ENCODE results near the gene MICU1. TPM values are rescaled to one million over a fixed set of nuclear protein-coding genes. Genes with fewer than 3 reads are reported as not detected.

The MICU1 gene
- total RNA-seq, 1 experiment from 2014 or later, result 57.1 TPM

DNA sequence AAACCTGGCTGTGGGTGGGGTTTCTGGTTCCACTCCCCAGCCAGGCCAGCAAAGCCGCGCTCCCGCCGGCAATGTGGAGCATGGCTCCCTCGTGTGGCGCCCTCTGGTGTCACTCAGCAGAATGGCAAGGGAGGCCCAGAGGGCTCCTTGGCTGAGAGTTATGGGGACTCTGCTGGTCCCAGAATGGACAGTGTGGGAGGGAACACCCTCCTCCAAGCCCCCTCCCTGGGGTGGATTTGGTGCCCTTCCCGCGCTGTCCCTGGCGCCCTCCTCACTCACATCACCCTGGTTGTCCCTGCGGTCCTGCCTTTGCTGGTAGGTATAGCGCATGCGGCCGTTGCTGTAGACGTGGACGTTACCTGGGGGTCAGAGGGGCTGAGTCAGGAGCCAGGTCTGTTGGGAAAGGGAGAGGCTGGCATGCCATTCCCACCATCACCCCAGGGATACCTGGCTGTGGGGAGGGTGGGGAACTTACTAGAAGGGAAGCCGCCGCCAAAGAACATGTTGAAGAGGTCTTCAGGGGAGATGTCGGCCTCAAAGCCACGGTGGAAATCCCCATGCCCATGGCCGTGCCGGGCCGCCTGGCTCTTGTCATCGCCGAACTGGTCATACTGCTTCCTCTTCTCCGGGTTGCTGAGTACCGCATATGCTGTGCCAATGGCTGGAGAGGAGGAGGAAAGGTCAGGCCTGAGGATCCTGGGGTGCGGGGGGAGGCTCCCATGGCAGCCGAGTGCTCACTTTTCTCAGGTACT lies 285.2 kb downstream of the MICU1 start:
- in situ Hi-C loops (cut with HindIII; ENCODE audit: low sequenced_read_pairs), result no loop called here
- DNase-seq (ENCODE audit: low spot score), result peak; percentile 79

DNA sequence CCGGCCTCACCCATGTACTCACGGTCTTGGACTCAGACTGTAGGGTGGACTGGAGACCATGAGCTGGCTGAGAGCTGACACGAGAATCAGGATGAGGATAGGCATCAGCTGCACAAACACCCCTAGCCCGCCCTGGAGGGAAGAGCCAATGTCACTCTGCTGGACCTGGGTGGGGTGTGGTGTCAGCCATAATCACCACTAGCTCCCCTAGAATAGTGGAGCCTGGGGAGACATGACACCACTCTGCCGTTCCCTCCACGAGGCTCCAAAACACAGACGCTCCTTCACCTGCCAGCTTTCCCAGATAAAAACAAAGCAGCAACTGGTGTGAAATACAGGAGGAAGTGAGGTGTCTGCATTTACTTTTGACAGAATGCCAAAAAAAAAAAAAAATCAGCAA lies 287.7 kb downstream of the MICU1 start:
- in situ Hi-C loops (cut with HindIII; ENCODE audit: low sequenced_read_pairs), result no loop called here
- no peak for DNase-seq (ENCODE audit: low spot score)

DNA sequence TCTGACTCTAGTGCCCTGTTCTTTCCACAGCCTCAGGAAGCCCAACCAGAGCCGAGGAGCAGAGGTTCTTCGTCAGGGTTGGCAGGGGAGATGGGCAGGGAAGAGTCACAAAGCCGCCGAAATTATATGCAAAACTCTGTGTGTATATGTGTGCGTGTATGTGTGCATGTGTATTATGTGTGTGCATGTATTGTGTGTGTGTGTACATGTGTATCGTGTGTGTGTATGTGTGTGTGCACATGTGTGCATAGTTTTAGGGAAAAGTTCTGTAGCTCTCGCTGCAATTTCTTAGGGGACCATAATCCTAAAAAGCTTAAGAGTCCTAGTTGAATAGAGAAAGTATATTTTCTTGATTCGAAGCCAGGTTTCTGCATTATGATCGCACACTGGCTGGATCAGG lies 288.2 kb downstream of the MICU1 start:
- DNase-seq (ENCODE audit: low spot score), result no peak
- in situ Hi-C loops (cut with HindIII; ENCODE audit: low sequenced_read_pairs), result no loop called here

DNA sequence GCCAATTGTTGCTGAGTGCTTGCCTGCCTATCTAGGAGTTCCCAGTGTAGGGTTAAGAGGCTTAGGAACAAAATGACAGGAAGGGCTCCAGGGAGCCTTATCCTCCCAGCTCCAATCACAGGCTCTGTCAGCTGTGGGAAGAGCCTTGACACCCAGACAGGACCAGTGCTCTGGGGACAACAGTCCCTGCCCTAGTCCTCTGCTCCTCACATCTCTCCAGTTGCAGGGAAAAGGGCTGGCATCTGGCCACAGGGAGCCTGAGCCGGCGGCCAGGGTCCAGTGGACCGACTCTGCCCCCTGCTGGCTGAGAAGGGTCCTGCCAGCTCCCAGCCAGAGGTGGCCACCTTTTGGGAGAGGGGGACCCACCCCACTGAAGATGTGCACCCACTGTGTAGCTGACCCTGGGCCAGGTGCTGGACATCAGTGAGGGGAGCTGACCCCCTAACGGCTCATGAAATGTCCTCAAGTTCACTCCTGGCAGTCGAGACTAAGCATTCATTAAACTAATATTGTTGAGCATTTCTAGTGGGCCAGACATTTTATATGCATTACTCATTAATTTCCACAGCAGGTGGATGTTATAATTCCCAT lies 288.7 kb downstream of the MICU1 start:
- in situ Hi-C loops (cut with HindIII; ENCODE audit: low sequenced_read_pairs), result no loop called here
- peak; percentile 75 for DNase-seq (ENCODE audit: low spot score)

DNA sequence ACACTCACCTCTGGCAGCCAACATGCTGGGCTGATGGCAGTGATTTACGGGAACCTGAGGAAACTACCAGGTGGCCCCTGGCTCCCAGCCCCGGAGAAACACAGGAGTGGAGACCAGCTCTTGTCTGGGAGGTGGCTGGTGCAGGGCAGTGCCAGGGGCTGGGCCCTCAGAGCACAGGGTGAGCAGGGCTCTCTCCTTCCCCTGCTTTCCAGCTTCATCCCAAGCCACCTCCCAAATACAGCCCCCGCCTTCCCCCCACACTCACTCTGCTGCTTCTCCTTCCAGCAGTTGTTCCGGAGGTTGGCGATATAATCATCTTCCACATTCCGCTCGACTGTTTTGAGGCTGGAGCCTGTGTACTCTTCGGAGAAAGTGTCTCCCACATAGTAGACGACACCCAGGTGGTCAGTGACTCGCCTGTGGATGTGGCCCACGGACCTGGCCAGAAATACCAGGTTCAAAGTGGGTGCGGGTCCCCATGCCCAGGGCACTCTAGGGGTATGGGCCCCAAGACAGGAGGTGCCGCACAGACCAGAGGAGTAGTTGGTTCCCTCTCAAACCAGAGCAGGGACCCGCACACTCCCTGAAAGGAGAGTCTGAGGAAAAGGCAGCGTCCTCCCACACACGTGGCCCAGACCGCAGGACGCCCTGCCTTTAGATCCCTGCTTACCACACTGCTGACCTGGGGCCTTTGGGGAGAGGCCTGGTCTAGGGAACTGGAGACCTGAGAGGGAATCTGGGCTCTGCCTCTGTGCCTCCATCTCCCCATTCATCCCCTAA lies 289.4 kb downstream of the MICU1 start:
- in situ Hi-C loops (cut with HindIII; ENCODE audit: low sequenced_read_pairs), result no loop called here
- no peak for DNase-seq (ENCODE audit: low spot score)

DNA sequence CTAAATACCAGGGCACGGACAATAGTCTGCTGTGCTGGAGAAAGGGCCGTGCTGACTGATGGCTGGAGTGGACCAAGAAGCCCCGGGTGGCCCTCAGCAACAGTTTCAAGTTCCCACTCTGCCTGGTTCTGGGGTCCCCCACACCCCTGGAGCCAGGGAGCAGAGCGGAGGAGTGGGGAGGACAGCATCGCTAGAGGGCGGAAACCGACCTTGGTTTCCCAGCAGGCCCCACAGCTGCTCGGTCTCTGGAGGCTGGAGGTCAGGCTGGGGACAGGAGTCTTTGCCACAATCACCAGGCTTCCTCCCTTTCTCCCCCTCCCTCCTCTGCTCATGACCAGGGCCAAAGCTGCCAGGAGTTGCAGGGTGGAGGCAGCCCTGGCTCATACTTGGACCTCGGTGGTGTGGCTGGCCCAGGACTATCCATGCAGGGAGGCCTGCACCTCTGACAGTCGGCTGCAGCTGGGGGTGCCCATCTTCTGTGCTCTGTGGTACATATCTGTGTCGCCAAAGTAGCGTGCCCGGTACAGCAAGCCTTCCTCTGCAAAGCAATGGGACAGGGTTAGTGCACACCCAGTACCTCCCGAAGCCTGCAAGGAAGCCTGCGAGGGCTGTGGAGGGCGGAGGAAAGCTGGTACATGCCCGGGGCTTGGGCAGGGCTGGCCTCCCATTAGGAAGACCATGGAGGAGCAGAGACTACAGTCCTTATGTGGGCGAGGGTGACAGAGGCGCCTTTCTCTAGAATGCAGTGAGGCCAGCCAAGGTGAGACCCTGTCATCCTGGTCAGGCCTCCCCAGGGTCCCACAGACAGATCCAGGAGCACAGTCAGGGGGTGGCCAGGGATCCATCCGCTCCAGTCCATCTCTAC lies 290.3 kb downstream of the MICU1 start:
- in situ Hi-C loops (cut with HindIII; ENCODE audit: low sequenced_read_pairs), result no loop called here
- no peak for DNase-seq (ENCODE audit: low spot score)

DNA sequence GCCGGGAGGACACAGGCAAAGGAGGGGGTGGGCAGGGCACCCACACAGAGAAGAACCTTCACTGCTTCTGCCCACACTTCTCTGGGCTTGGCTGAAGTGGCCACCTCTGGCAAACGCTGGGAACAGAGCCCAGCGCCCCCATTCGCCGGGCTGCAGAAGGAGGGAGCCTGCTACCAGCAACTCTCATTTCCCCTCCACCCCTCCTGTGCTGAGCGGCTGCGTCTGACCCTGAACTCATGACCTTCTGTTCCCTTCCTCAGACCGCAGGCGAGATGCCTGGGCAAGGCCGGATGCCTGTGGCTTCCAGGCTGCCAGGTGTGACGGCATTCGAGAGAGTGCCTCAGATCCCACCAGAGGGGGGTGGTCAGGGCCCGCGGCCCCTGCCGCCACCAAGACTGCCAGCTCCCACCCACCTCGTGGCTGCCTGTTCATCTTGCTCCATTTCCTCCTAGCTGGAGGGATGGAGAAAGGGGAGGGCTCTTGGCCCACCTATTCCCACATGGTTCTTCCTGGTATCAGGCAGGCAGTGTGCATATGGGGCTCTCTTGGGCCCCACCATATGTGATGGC lies 291.0 kb downstream of the MICU1 start:
- no peak for DNase-seq (ENCODE audit: low spot score)
- in situ Hi-C loops (cut with HindIII; ENCODE audit: low sequenced_read_pairs), result no loop called here

DNA sequence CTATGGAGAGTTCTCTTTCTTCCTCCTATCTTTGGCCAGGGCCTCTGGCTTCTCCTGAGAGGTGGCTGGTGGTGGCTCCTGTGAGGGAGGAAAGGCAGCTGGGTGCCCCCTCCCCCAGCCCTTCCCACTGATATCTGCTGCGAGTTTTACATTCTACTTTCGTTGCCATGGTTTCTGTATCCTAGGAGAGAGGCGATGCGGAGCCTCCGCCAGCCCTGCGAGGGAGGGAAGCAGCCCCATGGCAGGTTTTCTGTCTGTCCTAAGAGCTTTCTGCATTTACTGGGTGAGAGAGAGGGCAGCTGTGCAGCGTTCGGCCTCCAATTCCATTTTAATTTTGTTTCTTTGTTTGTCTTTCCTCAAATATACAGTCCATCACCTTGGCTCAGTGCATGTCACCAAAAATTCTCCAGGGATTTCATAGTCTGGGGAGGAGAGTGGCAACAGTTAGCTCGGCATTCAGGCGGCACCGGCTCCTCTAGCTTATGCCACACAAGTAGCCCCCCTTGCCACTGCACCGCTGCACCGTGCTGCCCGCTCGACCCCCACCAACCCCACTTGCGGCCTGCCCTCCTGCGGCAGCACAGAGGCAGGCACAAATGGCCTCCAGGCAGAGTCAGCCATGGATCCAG lies 291.6 kb downstream of the MICU1 start:
- peak; percentile 61 for DNase-seq (ENCODE audit: low spot score)
- in situ Hi-C loops (cut with HindIII; ENCODE audit: low sequenced_read_pairs), result no loop called here

DNA sequence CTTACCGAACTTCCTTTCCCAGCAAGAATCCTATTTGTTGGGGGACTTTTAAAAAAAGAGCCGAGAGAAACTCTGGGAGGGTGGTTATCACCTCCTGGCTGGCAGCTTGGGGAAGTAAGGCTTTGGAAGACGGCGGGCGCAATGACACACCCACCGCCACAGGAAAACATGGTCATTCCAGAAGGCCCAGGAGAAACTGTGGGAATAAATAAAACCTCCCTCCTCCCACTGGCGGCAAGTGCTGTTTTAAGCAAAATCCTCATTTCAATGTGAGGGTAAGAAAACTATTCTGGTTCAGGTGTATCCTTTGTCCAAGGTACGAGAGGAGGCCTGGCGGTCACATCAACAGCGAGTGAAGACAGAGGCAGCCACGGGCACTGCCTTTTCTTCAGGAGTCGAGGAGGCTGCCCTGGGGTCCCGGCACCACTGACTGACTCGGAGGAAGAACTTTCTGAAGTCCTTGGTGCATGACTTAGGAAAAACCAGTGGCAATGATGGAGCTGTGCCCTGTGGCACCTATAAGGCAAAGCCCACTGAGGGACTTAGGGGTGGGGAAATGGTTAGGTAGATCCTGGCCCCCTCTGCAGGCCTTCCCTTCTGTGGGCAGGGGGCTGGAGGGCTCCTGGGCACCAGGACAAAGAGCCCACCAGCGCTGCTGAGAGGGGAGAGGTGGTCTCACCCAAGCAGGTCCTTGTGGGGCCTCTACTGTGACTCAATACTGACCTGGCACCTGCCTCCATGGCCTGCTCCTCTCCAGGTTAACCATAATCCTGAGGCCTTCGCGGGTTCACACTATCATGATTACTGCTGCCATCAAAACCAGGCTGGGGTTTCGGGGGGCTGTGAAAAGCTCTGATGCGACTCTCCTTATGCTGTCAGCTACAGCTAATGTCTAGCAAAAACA lies 292.5 kb downstream of the MICU1 start:
- no peak for DNase-seq (ENCODE audit: low spot score)
- in situ Hi-C loops (cut with HindIII; ENCODE audit: low sequenced_read_pairs), result no loop called here

DNA sequence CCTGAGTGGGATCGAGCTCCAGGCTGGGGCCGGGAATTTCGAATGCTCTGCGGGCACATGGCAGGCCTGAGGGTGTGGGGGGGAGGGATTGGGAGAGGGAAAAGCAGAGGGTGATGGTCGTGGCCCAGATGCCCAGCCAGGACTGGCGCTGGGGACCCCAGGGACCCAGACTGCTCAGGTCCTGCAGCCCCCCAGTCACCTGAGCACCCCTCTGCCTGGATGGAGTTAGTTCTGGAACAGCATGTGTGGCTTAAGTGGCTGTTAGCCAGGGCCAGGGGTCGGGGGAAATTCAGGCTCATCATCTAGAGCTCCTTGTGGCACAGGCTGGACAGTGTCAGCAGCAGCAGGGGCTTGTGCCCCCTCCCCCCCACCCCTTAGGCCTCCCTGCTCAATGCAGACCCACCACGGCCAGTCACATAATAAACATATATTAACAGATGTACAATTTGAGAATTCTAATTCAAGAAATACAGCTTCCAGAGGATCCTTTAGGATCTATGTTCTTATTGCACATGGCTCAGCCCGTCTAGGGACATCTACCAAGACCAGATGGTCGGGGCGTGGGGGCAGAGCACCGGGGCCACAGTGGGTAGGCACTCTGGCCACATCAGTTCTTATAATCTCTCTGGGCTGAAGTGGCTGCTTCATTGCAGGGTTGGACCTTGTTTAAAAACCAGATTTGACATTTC lies 293.3 kb downstream of the MICU1 start:
- DNase-seq (ENCODE audit: low spot score), result no peak
- in situ Hi-C loops (cut with HindIII; ENCODE audit: low sequenced_read_pairs), result no loop called here

DNA sequence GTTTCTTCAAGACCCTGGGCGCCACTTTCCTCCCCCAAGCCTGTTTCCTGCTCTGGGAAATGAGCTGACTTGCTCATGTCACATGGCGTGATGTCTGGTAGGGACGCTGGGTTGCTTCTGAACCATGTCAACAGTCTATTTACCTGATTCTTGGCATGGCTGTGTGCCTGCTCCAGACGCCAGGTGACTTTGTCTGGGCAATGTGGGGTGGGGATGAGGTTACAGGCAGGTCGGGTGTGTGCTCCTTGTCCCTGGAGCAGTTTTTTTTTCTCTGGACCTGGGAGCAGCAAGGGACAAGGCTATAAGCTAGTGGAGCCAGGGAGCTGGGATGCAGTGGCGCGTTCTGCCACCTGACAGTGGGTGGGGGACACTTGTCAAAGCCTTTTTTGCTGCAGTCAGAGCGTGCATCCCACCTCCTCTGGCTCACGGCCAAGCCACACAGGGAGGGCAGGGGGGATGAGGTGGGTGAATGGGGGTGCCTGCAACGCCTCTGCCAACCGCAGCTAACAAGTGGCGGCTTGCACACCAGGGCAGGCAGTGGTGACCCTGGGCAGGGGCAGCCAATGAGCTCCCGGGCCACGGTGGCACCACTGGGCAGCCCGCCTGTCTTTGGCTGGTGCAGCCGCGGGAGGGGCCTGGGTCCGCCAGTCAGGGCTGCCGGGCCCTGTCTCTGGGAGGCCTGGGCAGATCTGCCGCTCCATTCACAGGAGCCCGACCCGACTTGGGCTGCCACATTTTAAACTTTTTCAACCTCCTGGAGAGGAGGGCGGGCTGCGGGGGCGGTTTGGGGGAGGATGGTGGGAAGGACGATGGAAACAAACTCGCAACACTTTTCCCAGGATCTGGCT lies 294.1 kb downstream of the MICU1 start:
- DNase-seq (ENCODE audit: low spot score), result peak; percentile 83
- in situ Hi-C loops (cut with HindIII; ENCODE audit: low sequenced_read_pairs), result no loop called here

DNA sequence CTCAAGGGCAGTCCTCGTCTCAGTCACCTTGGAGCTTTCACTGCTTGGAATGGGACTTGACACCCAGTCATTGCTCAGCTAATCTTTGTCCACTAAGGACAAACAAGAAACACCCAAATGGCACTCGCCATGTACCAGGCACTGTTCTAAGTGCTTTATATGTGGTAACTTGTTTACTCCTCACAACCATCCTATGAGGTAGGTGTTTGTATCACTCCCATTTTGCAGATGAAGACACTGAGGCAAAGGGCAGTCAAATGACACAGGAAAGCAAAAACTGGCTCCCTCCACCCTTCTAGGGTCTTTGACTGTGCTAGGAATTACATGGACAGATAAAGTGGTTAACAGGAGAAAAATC lies 295.8 kb downstream of the MICU1 start:
- DNase-seq (ENCODE audit: low spot score), result no peak
- in situ Hi-C loops (cut with HindIII; ENCODE audit: low sequenced_read_pairs), result no loop called here

DNA sequence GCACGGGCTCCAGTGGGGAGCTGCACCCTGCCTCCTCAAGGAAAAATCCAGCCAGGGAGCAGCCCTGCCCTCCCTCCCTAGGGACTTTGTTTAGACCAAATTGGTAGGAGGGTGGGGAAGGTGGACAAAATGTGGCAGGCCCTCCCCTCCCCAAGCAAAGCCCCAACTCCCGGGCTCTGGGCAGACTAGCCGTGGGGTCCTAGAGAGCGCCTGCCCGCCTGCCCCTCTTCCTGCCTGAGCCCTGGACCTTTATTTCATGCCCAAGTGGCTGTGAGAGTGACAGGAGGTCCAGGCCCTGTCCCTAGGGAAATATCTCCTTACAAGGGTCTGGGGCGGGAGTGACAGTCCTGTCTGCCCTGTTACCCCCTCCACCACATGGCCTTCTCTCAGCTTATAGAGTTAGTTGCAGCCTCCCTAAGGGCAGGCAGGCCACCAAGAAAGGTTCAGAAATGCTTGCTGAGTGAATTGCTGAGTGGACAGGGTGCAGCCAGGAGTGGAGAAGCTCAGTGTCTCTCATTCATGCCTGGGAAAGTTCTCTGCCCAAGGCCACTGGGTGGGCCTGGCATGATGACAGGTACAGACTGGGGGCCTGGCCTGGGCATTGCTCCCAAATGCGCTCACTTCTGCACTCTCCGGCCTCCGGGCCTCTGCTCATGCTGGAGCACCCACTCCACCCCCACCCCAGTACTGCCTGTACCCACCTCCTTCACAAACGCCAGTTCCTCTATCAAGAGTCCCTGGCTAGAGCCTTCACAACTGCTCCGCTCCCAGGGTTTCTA lies 296.4 kb downstream of the MICU1 start:
- in situ Hi-C loops (cut with HindIII; ENCODE audit: low sequenced_read_pairs), result no loop called here
- no peak for DNase-seq (ENCODE audit: low spot score)

DNA sequence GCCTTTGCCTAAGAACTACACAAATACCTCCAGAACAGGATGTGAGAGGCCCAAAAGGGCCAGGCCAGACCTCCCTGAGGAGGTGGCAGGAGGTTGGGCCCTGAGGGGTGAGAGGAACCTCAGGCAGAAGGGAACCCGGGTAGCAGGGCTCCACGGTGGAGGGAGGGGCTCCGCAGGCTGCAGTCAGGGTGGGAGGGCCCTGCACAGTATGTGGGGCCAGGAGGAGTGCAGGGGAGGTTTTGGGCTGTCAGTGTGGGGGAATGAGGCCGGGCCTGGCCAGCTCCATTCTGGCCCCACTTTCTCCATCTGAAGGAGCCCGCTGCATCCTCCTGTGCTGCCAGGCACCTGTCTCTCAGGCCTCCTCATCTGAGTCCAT lies 297.1 kb downstream of the MICU1 start:
- in situ Hi-C loops (cut with HindIII; ENCODE audit: low sequenced_read_pairs), result no loop called here
- DNase-seq (ENCODE audit: low spot score), result no peak

DNA sequence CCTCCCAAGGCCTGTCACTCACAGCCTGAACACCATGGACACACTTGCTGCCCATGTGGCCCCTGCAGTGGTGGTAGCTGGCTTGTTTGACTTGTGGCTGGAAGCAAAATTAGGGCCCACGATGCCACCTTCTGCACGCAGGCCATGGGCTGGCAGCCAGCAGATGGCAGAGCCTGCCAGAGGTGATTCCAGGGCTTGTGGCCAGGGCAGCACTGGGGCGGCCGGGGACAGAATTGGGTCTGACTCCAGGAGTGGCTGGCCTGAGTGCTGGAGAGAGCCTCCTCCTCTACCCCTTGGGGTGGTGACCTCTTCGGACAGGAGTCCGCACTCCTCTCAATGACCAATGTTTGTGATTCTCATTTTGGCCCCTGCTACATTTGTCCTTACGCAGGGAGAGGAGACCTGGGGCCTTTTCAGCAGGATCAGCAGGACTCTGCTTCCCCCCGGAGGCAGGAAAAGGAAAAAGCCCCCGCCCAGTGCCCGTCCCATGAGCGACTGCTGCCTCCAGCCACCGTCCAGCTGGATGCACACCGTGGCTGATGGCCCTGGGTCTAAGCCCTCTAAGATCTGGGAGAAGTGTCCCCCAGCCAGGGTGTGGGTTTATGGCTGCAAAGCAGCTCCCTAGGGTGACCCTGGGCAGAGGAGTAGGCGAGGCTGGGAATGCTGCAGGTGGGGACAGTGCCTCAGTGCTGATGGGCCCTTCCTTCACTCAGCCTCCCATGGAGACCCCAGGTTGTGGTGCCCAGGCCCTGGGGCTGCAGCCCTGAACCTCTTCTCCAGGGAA lies 297.6 kb downstream of the MICU1 start:
- DNase-seq (ENCODE audit: low spot score), result peak; percentile 76
- in situ Hi-C loops (cut with HindIII; ENCODE audit: low sequenced_read_pairs), result no loop called here
